NCI-H187 (cell line): Measurements from ENCODE around the gene ADAMTS2.

Source experiments
- DNase-seq, 2 experiments: peaks; one replicate each; lab custom pipeline; 2025; lab: John Stamatoyannopoulos, UW

ADAMTS2 gene

GRCh38 chr5:179311091-179311470 is 34.2 kb downstream of the ADAMTS2 start:
- no peak for DNase-seq

- DNase-seq: no peak
Observed at GRCh38 chr5:179310439-179311090, 34.7 kb downstream of the ADAMTS2 start.

- DNase-seq: no peak
Observed at GRCh38 chr5:179309751-179310320, 35.4 kb downstream of the ADAMTS2 start.

- DNase-seq: no peak
Observed at GRCh38 chr5:179309383-179309670, 35.9 kb downstream of the ADAMTS2 start.

- DNase-seq: no peak
Observed at GRCh38 chr5:179308563-179309382, 36.5 kb downstream of the ADAMTS2 start.

- DNase-seq: no peak
Observed at GRCh38 chr5:179307931-179308471, 37.3 kb downstream of the ADAMTS2 start.

- DNase-seq: no peak
Observed at GRCh38 chr5:179307013-179307800, 38.1 kb downstream of the ADAMTS2 start.

- DNase-seq: no peak
Observed at GRCh38 chr5:179306191-179307012, 38.9 kb downstream of the ADAMTS2 start.

GRCh38 chr5:179304871-179305270 is 40.4 kb downstream of the ADAMTS2 start:
- DNase-seq: no peak

- DNase-seq: no peak
Observed at GRCh38 chr5:179304466-179304865, 40.8 kb downstream of the ADAMTS2 start.

GRCh38 chr5:179303451-179304200 is 41.6 kb downstream of the ADAMTS2 start:
- no peak for DNase-seq

GRCh38 chr5:179302499-179303185 is 42.6 kb downstream of the ADAMTS2 start:
- no peak for DNase-seq

- DNase-seq: no peak
Observed at GRCh38 chr5:179301796-179302195, 43.5 kb downstream of the ADAMTS2 start.

- DNase-seq: no peak
Observed at GRCh38 chr5:179301376-179301775, 43.9 kb downstream of the ADAMTS2 start.

- DNase-seq: no peak
Observed at GRCh38 chr5:179300581-179301180, 44.6 kb downstream of the ADAMTS2 start.

- no peak for DNase-seq
Observed at GRCh38 chr5:179298181-179298993, 46.9 kb downstream of the ADAMTS2 start.

GRCh38 chr5:179297486-179298180 is 47.6 kb downstream of the ADAMTS2 start:
- DNase-seq: no peak

GRCh38 chr5:179297026-179297425 is 48.2 kb downstream of the ADAMTS2 start:
- no peak for DNase-seq
